SK-N-MC (cell line): ENCODE measurements around the gene PLXNC1.

Experiments
- EZH2 ChIP-seq: fragments of 200-600 bp; sonication (generic); IDR thresholded peaks from one replicate; pipeline ENCODE4 v1.6.1; 2017; ENCODE audit warnings: antibody characterized with exemption
- POLR2AphosphoS5 ChIP-seq: IDR thresholded peaks from 2 replicates; pipeline ENCODE4 v1.6.1; 2012; ENCODE audit warnings: mild to moderate bottlenecking, low read depth, low read length, borderline replicate concordance

GRCh38 chr12:94186278-94187241 lies 38.2 kb downstream of the PLXNC1 start:
- TF ChIP-seq POLR2AphosphoS5 (no peak), EZH2 (no peak)
